Smooth muscle cell (in vitro differentiated cells): ENCODE measurements around the gene CCDC30. TPM values are rescaled to one million over a fixed set of nuclear protein-coding genes. Genes with fewer than 3 reads are reported as not detected.
A peak's percentile ranks its signal among the peaks of the same experiment; 100 is the strongest.

Experiments used
- DNase-seq: peaks from one replicate; lab custom pipeline; 2025; ENCODE audit not compliant: unreplicated experiment; lab: John Stamatoyannopoulos, UW
- H2AFZ ChIP-seq: fragments of 200-600 bp; sonication (generic); 2 replicates; pipeline ENCODE4 v1.6.0; 2016; ENCODE audit warnings: antibody characterized with exemption, low read depth, mild to moderate bottlenecking
- H3F3A ChIP-seq: fragments of 200-600 bp; sonication (generic); 2 replicates; pipeline ENCODE4 v1.6.0; 2017; ENCODE audit warnings: antibody characterized with exemption, low read depth
- H3K27ac ChIP-seq: fragments of 200-600 bp; sonication (generic); 2 replicates; pipeline ENCODE4 v1.5.1; 2016; ENCODE audit warnings: low read depth, mild to moderate bottlenecking
- H3K27me3 ChIP-seq: fragments of 200-600 bp; sonication (generic); 2 replicates; pipeline ENCODE4 v1.6.1; 2016; ENCODE audit warnings: low read depth, mild to moderate bottlenecking
- H3K36me3 ChIP-seq: fragments of 200-600 bp; sonication (generic); 2 replicates; pipeline ENCODE4 v1.5.1; 2016; ENCODE audit warnings: low read depth
- H3K4me1 ChIP-seq: fragments of 200-600 bp; sonication (generic); 2 replicates; pipeline ENCODE4 v1.5.1; 2016; ENCODE audit warnings: low read depth
- H3K4me2 ChIP-seq: fragments of 200-600 bp; sonication (generic); 2 replicates; pipeline ENCODE4 v1.6.0; 2016; ENCODE audit warnings: mild to moderate bottlenecking
- H3K4me3 ChIP-seq: fragments of 200-600 bp; sonication (generic); 2 replicates; pipeline ENCODE4 v1.5.1; 2016; ENCODE audit warnings: mild to moderate bottlenecking
- H3K79me2 ChIP-seq: fragments of 200-600 bp; sonication (generic); 2 replicates; pipeline ENCODE4 v1.6.0; 2016; ENCODE audit warnings: low read depth, mild to moderate bottlenecking
- H3K9ac ChIP-seq: fragments of 200-600 bp; sonication (generic); 2 replicates; pipeline ENCODE4 v1.6.0; 2016; ENCODE audit warnings: low read depth
- H3K9me3 ChIP-seq: fragments of 200-600 bp; sonication (generic); replicated peaks from 2 replicates; pipeline ENCODE4 v1.5.1; 2016; ENCODE audit warnings: low read depth
- H4K20me1 ChIP-seq: fragments of 200-600 bp; sonication (generic); 2 replicates; pipeline ENCODE4 v1.6.0; 2016; ENCODE audit warnings: low read depth
- whole genome bisulfite sequencing: methylation state at CpG from one replicate; pipeline ENCODE4 v1.1.7; 2016; ENCODE audit warnings: low lambda C conversion rate; 5-methylcytosine and 5-hydroxymethylcytosine counted together
- polyA plus RNA-seq: library from polyadenylated mRNA; unstranded; fragments of >200 nt; fragmentation: Nextera tagmentation; extraction: Ambion mirVana; gene quantifications from 2 replicates; pipeline ENCODE4 v1.2.1, GENCODE V29; 2016
- total RNA-seq: library from RNA; depleted of rRNA; stranded (reverse); fragments of >200 nt; gene quantifications from 2 replicates; pipeline ENCODE4 v1.2.3, GENCODE V29; 2014
- TF ChIP-seq, protein P1 (sequence below): fragments of 200-600 bp; sonication (generic); IDR thresholded peaks from 2 replicates; pipeline ENCODE4 v1.5.1; 2017; ENCODE audit warnings: borderline replicate concordance, mild to moderate bottlenecking, antibody characterized with exemption; ENCODE audit not compliant: insufficient read depth, poor library complexity, severe bottlenecking

The CCDC30 gene
- total and polyA plus RNA-seq, 2 experiments from 2014 or later: 1.2 to 1.6 TPM

DNA sequence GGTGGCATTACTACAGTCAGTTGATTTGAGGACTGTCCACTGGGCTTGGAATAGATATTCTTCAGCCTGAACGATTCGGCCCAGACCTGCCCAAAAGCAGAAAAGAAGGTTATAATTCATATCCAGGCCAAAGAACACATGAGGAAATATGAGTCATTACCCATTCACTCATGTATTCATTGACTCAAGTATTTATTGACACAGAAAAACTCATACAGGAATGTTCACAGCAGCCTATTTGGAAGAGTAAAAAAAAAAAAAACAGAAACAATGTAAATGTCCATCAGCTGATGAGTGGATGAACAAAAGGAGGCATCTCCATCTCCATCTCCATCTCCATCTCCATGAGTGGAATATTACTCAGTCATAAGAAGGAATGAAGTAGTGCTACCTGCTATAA lies 23.1 kb upstream of the CCDC30 start:
- H3K9ac ChIP-seq: no peak overlapping the region
- no peak overlapping the region for H3K4me2 ChIP-seq
- no peak overlapping the region for H3K27ac ChIP-seq
- H3K4me1 ChIP-seq: no peaks in the 10 kb centered on the region
- no peaks in the 10 kb centered on the region for H3K36me3 ChIP-seq
- TF ChIP-seq, protein P1, sequence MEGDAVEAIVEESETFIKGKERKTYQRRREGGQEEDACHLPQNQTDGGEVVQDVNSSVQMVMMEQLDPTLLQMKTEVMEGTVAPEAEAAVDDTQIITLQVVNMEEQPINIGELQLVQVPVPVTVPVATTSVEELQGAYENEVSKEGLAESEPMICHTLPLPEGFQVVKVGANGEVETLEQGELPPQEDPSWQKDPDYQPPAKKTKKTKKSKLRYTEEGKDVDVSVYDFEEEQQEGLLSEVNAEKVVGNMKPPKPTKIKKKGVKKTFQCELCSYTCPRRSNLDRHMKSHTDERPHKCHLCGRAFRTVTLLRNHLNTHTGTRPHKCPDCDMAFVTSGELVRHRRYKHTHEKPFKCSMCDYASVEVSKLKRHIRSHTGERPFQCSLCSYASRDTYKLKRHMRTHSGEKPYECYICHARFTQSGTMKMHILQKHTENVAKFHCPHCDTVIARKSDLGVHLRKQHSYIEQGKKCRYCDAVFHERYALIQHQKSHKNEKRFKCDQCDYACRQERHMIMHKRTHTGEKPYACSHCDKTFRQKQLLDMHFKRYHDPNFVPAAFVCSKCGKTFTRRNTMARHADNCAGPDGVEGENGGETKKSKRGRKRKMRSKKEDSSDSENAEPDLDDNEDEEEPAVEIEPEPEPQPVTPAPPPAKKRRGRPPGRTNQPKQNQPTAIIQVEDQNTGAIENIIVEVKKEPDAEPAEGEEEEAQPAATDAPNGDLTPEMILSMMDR: no peak
- H4K20me1 ChIP-seq: no peaks in the 10 kb centered on the region
- H3K4me3 ChIP-seq: no peak overlapping the region
- 74% methylated on average over 2 of the region's 2 CpGs for WGBS
- H2AFZ ChIP-seq: no peak overlapping the region
- H3K9me3 ChIP-seq: no peaks in the 10 kb centered on the region
- H3F3A ChIP-seq: no peaks in the 10 kb centered on the region
- no peaks in the 10 kb centered on the region for H3K27me3 ChIP-seq
- DNase-seq: no peak
- no peaks in the 10 kb centered on the region for H3K79me2 ChIP-seq

- no peaks in the 10 kb centered on the region for H3K27me3 ChIP-seq
- TF ChIP-seq, protein P1: no peak
- 79% methylated on average over 2 of the region's 2 CpGs for WGBS
These were observed 20.4 kb upstream of the CCDC30 start for GRCh38 chr1:42442662-42443061.

DNA sequence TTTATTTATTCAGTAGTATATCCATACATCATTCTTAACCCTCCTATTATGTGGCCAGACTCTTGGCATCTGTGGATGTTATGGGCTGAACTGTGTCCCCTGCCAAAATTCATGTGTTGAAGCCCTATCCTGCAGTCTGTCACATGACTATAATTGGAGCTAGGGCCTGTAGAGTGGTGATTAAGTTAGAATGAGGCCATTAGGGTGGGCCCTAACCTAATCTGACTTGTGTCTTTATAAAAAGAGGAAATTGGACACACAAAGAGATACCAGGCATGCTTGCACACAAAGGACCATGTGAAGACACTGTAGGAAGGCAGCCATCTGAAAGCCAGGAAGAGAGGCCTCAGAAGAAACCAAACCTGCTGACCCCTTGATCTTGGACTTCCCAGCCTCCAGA lies 13.8 kb upstream of the CCDC30 start:
- H3K4me3 ChIP-seq: no peak overlapping the region
- H3K9ac ChIP-seq: no peak overlapping the region
- H3K27ac ChIP-seq: peak overlapping the region; percentile 41

More at GRCh38 chr1:42442662-42443061, 20.4 kb upstream of the CCDC30 start:
- no peak for DNase-seq
- H3K9me3 ChIP-seq: no peaks in the 10 kb centered on the region
- no peaks in the 10 kb centered on the region for H3F3A ChIP-seq
- no peak overlapping the region for H3K4me3 ChIP-seq
- H3K9ac ChIP-seq: no peak overlapping the region
- no peaks in the 10 kb centered on the region for H3K4me1 ChIP-seq
- H3K27ac ChIP-seq: no peak overlapping the region
- no peaks in the 10 kb centered on the region for H3K36me3 ChIP-seq
- no peaks in the 10 kb centered on the region for H4K20me1 ChIP-seq
- no peak overlapping the region for H3K4me2 ChIP-seq
- no peak overlapping the region for H2AFZ ChIP-seq
- H3K79me2 ChIP-seq: no peaks in the 10 kb centered on the region

GRCh38 chr1:42450061-42450460 lies 13.0 kb upstream of the CCDC30 start:
- Histone ChIP-seq H3K79me2 (no peaks in the 10 kb centered on the region), H3K27ac (peak overlapping the region; percentile 41), H3K4me2 (peak overlapping the region; percentile 5), H3K4me3 (no peak overlapping the region), H2AFZ (no peak overlapping the region), H3K27me3 (no peaks in the 10 kb centered on the region), H3F3A (no peaks in the 10 kb centered on the region), H3K9me3 (no peaks in the 10 kb centered on the region), H3K9ac (no peak overlapping the region), H3K36me3 (no peaks in the 10 kb centered on the region), H3K4me1 (no peaks in the 10 kb centered on the region), H4K20me1 (no peaks in the 10 kb centered on the region)
- WGBS: 26% methylated on average over 1 of the region's 1 CpG
- no peak for DNase-seq
- TF ChIP-seq, protein P1: no peak

More for the DNA sequence above, 13.8 kb upstream of the CCDC30 start:
- Histone ChIP-seq H3K4me1 (no peaks in the 10 kb centered on the region), H4K20me1 (no peaks in the 10 kb centered on the region), H3K4me2 (no peak overlapping the region), H3K36me3 (no peaks in the 10 kb centered on the region), H3K27me3 (no peaks in the 10 kb centered on the region), H3F3A (no peaks in the 10 kb centered on the region), H3K9me3 (no peaks in the 10 kb centered on the region), H2AFZ (no peak overlapping the region), H3K79me2 (no peaks in the 10 kb centered on the region)
- TF ChIP-seq, protein P1: no peak
- no peak for DNase-seq
